Endodermal cell (in vitro differentiated cells): ENCODE data around the gene TMEM80. TPM values are rescaled to one million over a fixed set of nuclear protein-coding genes. Genes with fewer than 3 reads are reported as not detected.

ENCODE experiments used
- DNase-seq: peaks from one replicate; pipeline ENCODE4 v3.0.0-alpha.2; 2017
- H3K27ac ChIP-seq: 2 replicates; pipeline ENCODE4 v1.5.1; 2013; ENCODE audit warnings: mild to moderate bottlenecking, low read depth, low read length, moderate library complexity
- H3K27me3 ChIP-seq: 2 replicates; pipeline ENCODE4 v1.6.1; 2013; ENCODE audit warnings: mild to moderate bottlenecking, low read length, moderate library complexity; ENCODE audit not compliant: insufficient read depth, control insufficient read depth, poor library complexity, severe bottlenecking
- H3K36me3 ChIP-seq: 2 replicates; pipeline ENCODE4 v1.7.0; 2013; ENCODE audit warnings: mild to moderate bottlenecking, low read length, moderate library complexity; ENCODE audit not compliant: control insufficient read depth, insufficient read depth
- H3K4me1 ChIP-seq: one replicate; pipeline ENCODE4 v1.7.0; 2013; ENCODE audit warnings: low read length; ENCODE audit not compliant: control insufficient read depth, insufficient read depth
- H3K4me3 ChIP-seq: 2 replicates; pipeline ENCODE4 v1.5.1; 2013; ENCODE audit warnings: mild to moderate bottlenecking, low read length, moderate library complexity
- H3K9ac ChIP-seq: 2 replicates; pipeline ENCODE4 v1.6.1; 2013; ENCODE audit warnings: mild to moderate bottlenecking, low read length, moderate library complexity; ENCODE audit not compliant: poor library complexity, severe bottlenecking; ENCODE audit errors: extremely low read depth
- H3K9me3 ChIP-seq: 2 replicates; pipeline ENCODE4 v1.6.1; 2013; ENCODE audit warnings: mild to moderate bottlenecking, low read length, moderate library complexity; ENCODE audit not compliant: control insufficient read depth
- H3K27ac Mint-ChIP-seq: 2 replicates; pipeline ENCODE4 v1.8.0; 2020; ENCODE audit warnings: mixed read lengths
- H3K27me3 Mint-ChIP-seq: 2 replicates; pipeline ENCODE4 v1.8.0; 2021; ENCODE audit warnings: mild to moderate bottlenecking, mixed read lengths; ENCODE audit not compliant: insufficient read depth
- H3K36me3 Mint-ChIP-seq: 2 replicates; pipeline ENCODE4 v1.8.0; 2020; ENCODE audit warnings: low read depth, mixed read lengths
- H3K4me1 Mint-ChIP-seq: 2 replicates; pipeline ENCODE4 v1.8.0; 2020; ENCODE audit warnings: mixed read lengths
- H3K4me3 Mint-ChIP-seq: 2 replicates; pipeline ENCODE4 v1.8.0; 2020; ENCODE audit warnings: mild to moderate bottlenecking, moderate library complexity, mixed read lengths
- H3K9me3 Mint-ChIP-seq: 2 replicates; pipeline ENCODE4 v1.8.0; 2020; ENCODE audit warnings: mild to moderate bottlenecking, mixed read lengths
- WGBS, 2 experiments: methylation state at CpG; one replicate each; pipeline versions ENCODE4 v1.1.5 to v1.1.7; 2013; ENCODE audit warnings: missing lambda C conversion rate in 2 of 2, mixed read lengths in 1 of 2; ENCODE audit not compliant: insufficient coverage in 1 of 2, insufficient read length in 1 of 2; 5-methylcytosine and 5-hydroxymethylcytosine counted together
- total RNA-seq, 2 donors: library from RNA; stranded (reverse); fragmentation: NEBNext Ultra II Directional in 1 of 2; extraction: Animal tissue kit (Norgen Biotek cat#: 25700) in 1 of 2; gene quantifications; 2 replicates in 1 of 2; 3 replicates in 1 of 2; pipeline ENCODE4 v1.2.1, GENCODE V29; 2021
- TF ChIP-seq, protein P1 (sequence below): fragments of 200-600 bp; sonication (generic); conservative IDR thresholded peaks from 2 replicates; pipeline ENCODE4 v1.5.0; 2021; ENCODE audit warnings: antibody characterized with exemption, mild to moderate bottlenecking

Gene TMEM80
- total RNA-seq, 2 donors from 2014 or later, result 13.2 to 19.1 TPM

DNA sequence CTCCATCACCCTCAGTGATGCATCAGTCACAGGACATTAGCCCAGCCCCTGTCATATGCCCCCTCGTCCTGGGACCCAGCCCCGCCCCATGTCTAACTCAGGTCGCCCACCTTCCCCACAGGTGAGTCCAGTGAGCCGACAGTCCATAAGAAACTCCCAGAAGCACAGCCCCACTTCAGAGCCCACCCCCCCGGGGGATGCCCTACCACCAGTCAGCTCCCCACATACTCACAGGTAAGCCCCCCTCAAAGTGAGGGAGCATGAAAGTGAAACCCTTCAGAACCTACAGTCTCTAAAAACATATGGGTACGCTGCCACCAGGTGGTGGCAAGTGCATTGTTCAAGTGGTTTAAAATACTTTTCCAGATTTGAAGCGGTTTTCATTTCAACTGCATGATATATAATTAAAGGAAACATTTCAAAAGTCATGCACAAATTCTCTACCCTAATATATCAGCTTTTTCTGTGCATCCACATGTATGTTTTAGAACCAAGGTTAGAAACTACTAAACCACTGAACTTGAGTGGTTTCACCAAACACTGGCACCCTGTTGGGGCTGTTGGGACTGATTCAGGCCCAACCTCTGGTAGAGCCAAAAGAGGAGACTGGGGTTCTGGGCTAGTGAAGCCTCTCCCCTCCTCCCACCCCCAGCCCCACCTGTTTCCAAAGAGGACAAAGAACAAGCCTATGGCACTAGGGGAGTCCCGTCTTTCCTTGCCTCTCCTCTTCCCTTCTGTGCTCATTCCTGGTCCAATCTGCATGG, 27.7 kb downstream of the TMEM80 start:
- 70% methylated on average over 8 of the region's 8 CpGs; no CpG with 5 or more reads in 1 of the 2 experiments for WGBS, 2 experiments
- Histone ChIP-seq H3K27me3 (peaks cover 47% of the 10 kb centered on the region), H3K4me3 (no peak overlapping the region), H3K4me1 (no peaks in the 10 kb centered on the region), H3K9ac (no peak overlapping the region), H3K9me3 (no peaks in the 10 kb centered on the region), H3K27ac (no peak overlapping the region), H3K36me3 (no peaks in the 10 kb centered on the region)
- Mint-ChIP-seq H3K4me1 (no peaks in the 10 kb centered on the region), H3K27me3 (peaks cover 42% of the 10 kb centered on the region), H3K27ac (no peak overlapping the region), H3K36me3 (no peaks in the 10 kb centered on the region), H3K4me3 (no peak overlapping the region), H3K9me3 (no peaks in the 10 kb centered on the region)
- no peak for DNase-seq
- TF ChIP-seq, protein P1, sequence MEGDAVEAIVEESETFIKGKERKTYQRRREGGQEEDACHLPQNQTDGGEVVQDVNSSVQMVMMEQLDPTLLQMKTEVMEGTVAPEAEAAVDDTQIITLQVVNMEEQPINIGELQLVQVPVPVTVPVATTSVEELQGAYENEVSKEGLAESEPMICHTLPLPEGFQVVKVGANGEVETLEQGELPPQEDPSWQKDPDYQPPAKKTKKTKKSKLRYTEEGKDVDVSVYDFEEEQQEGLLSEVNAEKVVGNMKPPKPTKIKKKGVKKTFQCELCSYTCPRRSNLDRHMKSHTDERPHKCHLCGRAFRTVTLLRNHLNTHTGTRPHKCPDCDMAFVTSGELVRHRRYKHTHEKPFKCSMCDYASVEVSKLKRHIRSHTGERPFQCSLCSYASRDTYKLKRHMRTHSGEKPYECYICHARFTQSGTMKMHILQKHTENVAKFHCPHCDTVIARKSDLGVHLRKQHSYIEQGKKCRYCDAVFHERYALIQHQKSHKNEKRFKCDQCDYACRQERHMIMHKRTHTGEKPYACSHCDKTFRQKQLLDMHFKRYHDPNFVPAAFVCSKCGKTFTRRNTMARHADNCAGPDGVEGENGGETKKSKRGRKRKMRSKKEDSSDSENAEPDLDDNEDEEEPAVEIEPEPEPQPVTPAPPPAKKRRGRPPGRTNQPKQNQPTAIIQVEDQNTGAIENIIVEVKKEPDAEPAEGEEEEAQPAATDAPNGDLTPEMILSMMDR, result peak; percentile 76

GRCh38 chr11:724049-724777, 28.6 kb downstream of the TMEM80 start:
- Histone ChIP-seq H3K4me1 (no peaks in the 10 kb centered on the region), H3K36me3 (no peaks in the 10 kb centered on the region), H3K27me3 (peaks cover 47% of the 10 kb centered on the region), H3K4me3 (no peak overlapping the region), H3K9ac (no peak overlapping the region), H3K27ac (no peak overlapping the region), H3K9me3 (no peaks in the 10 kb centered on the region)
- H3K9me3 Mint-ChIP-seq, result no peaks in the 10 kb centered on the region
- 77 to 81% methylated on average over 9 to 19 of the region's 19 CpGs for WGBS, 2 experiments
- H3K27ac Mint-ChIP-seq, result no peak overlapping the region
- no peaks in the 10 kb centered on the region for H3K36me3 Mint-ChIP-seq
- no peak overlapping the region for H3K4me3 Mint-ChIP-seq
- TF ChIP-seq, protein P1, result no peak
- H3K27me3 Mint-ChIP-seq, result peaks cover 37% of the 10 kb centered on the region
- H3K4me1 Mint-ChIP-seq, result no peaks in the 10 kb centered on the region
- DNase-seq, result no peak

DNA sequence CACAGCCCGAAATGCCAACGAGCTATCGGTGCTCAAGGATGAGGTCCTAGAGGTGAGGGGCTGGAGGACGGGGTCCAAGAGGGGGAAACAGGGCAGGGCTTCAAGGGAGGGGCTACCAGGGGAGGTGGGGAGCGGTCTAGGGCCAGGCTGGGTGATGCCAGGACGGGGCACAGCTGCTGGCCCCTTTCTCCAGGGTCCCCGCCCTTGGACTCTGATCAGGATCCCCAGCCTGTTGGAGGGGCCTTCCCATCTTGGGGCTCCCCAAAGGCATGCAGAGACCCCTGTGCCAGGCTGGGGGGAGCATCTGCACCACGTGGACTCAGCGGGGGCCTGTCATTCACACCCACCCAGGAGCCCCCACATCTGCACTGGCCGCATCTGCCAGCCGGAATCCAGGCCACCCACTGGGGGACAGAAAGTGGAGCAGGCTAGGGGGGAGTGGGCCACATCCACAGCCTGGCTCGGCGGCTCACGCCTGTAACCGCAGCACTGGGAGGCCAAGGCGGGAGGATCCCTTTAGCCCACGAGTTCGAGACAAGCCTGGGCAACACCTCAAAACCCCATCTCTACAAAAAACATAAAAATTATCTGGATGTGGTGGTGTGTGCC, 29.3 kb downstream of the TMEM80 start:
- 84 to 94% methylated on average over 9 to 18 of the region's 18 CpGs for WGBS, 2 experiments
- Mint-ChIP-seq H3K27ac (no peak overlapping the region), H3K4me1 (no peaks in the 10 kb centered on the region), H3K4me3 (peak overlapping the region; percentile 26), H3K36me3 (no peaks in the 10 kb centered on the region), H3K9me3 (no peaks in the 10 kb centered on the region), H3K27me3 (peaks cover 31% of the 10 kb centered on the region)
- Histone ChIP-seq H3K27ac (no peak overlapping the region), H3K36me3 (no peaks in the 10 kb centered on the region), H3K4me3 (no peak overlapping the region), H3K4me1 (no peaks in the 10 kb centered on the region), H3K27me3 (peaks cover 40% of the 10 kb centered on the region), H3K9me3 (no peaks in the 10 kb centered on the region), H3K9ac (no peak overlapping the region)
- TF ChIP-seq, protein P1, result no peak
- DNase-seq, result no peak
